ENCODE measurements around the gene PKNOX2.

DNA sequence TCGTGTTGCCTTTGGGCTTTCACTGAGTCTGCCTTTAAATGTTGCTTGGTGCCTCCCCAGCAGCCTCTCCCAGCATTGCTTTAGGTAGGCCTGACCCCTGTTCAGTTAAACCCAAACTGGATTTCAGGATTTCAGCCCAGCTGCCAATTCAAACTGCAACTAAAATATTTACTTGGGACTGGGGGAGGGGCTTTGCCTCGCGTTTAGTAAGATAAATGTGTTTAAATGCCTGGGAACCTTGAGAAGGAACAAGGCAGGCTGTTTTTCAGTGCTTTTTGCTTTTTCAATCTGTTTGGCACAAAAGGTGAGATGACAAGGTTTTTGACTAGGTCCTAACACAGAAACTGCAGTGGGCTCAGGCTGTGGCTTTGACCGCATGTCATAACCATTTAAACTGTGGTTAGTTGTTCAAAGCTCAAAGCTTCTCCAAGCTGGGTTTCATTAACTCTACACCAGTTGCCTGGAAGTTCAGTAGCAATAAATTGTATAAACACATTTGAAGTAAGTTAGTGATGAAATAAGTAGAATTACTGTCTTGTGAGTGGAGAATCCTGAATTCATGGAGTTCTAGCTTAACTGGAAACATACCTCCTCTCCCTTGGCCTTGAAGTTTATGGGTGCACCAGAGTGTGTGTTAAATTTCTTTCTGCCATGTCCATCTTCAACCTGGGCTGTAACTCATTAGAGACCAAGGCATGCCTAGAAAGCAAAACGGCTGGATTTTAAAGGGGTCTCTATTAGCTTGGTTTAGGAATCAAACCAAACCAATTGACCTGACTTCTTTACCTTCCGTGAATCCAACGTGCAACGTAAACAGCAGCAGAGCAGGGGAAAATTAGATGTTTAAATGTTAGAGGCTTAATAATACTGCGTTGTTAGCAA is 3.6 kb downstream of the PKNOX2 start:
- no peak for TF ChIP-seq EP300 (IDR thresholded peaks at IDR 0.05)
- TF ChIP-seq, protein P1, sequence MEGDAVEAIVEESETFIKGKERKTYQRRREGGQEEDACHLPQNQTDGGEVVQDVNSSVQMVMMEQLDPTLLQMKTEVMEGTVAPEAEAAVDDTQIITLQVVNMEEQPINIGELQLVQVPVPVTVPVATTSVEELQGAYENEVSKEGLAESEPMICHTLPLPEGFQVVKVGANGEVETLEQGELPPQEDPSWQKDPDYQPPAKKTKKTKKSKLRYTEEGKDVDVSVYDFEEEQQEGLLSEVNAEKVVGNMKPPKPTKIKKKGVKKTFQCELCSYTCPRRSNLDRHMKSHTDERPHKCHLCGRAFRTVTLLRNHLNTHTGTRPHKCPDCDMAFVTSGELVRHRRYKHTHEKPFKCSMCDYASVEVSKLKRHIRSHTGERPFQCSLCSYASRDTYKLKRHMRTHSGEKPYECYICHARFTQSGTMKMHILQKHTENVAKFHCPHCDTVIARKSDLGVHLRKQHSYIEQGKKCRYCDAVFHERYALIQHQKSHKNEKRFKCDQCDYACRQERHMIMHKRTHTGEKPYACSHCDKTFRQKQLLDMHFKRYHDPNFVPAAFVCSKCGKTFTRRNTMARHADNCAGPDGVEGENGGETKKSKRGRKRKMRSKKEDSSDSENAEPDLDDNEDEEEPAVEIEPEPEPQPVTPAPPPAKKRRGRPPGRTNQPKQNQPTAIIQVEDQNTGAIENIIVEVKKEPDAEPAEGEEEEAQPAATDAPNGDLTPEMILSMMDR (IDR thresholded peaks at IDR 0.05), result no peak

Data from gastroesophageal sphincter (tissue), 3 donors.